ENCODE data around the gene CHP1.
A peak's percentile ranks its signal among the peaks of the same experiment; 100 is the strongest.

GRCh38 chr15:41230650-41231421, at the start of gene CHP1, which contains the start of gene EXD1:
- TF ChIP-seq POLR2A (IDR thresholded peaks at IDR 0.05) = peak in 3 of 4 donors; percentile 42 to 84 (median 79)
- TF ChIP-seq CTCF (IDR thresholded peaks at IDR 0.05) = peak; percentile 90 to 98 (median 96)

All from esophagus squamous epithelium (tissue), 4 donors.